Vagina (tissue), 2 donors: ENCODE data around the gene NUP62. TPM values are rescaled to one million over a fixed set of nuclear protein-coding genes. Genes with fewer than 3 reads are reported as not detected.

ENCODE experiments used
- DNase-seq, 2 donors: peaks; one replicate each; pipeline ENCODE4 v3.0.0-alpha.2; 2017; ENCODE audit errors: extremely low spot score in 2 of 2
- H3K27ac ChIP-seq: fragments of 200-600 bp; sonication (generic); one replicate; pipeline ENCODE4 v1.5.1; 2019
- H3K27me3 ChIP-seq: fragments of 200-600 bp; sonication (generic); one replicate; pipeline ENCODE4 v1.5.1; 2019
- H3K36me3 ChIP-seq, 2 donors: fragments of 200-600 bp; sonication (generic); one replicate each; pipeline ENCODE4 v1.5.1; 2017 to 2019
- H3K4me1 ChIP-seq: fragments of 200-600 bp; sonication (generic); one replicate; pipeline ENCODE4 v1.5.1; 2019
- H3K4me3 ChIP-seq, 2 donors: fragments of 200-600 bp; sonication (generic); 1 replicate in 1 of 2; 2 replicates in 1 of 2; pipeline ENCODE4 v1.5.1; 2016 to 2019
- H3K9me3 ChIP-seq: fragments of 200-600 bp; sonication (generic); one replicate; pipeline ENCODE4 v1.5.1; 2019
- CTCF ChIP-seq, 3 experiments: fragments of 450-650 bp in 2 of 3; fragments of 200-600 bp in 1 of 3; sonication (generic) in 1 of 3; IDR thresholded peaks; one replicate each; pipeline ENCODE4 v1.5.1; 2017 to 2019; ENCODE audit warnings: antibody characterized with exemption in 3 of 3, mild to moderate bottlenecking in 2 of 3, moderate library complexity in 2 of 3
- POLR2A ChIP-seq, 2 donors: fragments of 450-650 bp; IDR thresholded peaks; one replicate each; pipeline ENCODE4 v1.6.1; 2017; ENCODE audit warnings: antibody characterized with exemption in 2 of 2, mild to moderate bottlenecking in 2 of 2, moderate library complexity in 2 of 2
- POLR2AphosphoS5 ChIP-seq, 2 donors: sonication (generic); formaldehyde crosslinking; IDR thresholded peaks; one replicate each; pipeline ENCODE4 v1.9.0; 2017; ENCODE audit warnings: antibody characterized with exemption in 2 of 2, mild to moderate bottlenecking in 2 of 2, low read depth in 1 of 2; ENCODE audit not compliant: insufficient read depth in 1 of 2
- intact Hi-C: fragments of 100-400 bp; cut with DNase I; formaldehyde crosslinking; loops from one replicate; pipeline ENCODE4 v1.15.1; 2023
- total RNA-seq: library from RNA; depleted of rRNA; stranded (reverse); fragments of >200 nt; gene quantifications from one replicate; pipeline ENCODE4 v1.2.3, GENCODE V29; 2016

NUP62 gene
- total RNA-seq, 1 donor from 2014 or later, result 38.5 TPM

- no peak overlapping the region for H3K4me3 ChIP-seq
- no peak for DNase-seq
- TF ChIP-seq POLR2AphosphoS5 (IDR thresholded peaks at IDR 0.05; ENCODE audit: insufficient read depth in 1 of 2, low read depth in 1 of 2), result no peak
- no peak for TF ChIP-seq POLR2A (IDR thresholded peaks at IDR 0.05)
- no peak for TF ChIP-seq CTCF (IDR thresholded peaks at IDR 0.05)
- no peak overlapping the region for H3K27ac ChIP-seq
- intact Hi-C loops, result loop anchor here (5.0 kb wide), 1 partner anchor 112 kb away; the partner anchor contains the start of gene AP2A1
- no peaks in the 10 kb centered on the region for H3K27me3 ChIP-seq
- H3K36me3 ChIP-seq, result peaks cover 2 to 54% of the 10 kb centered on the region in 2 donors
- H3K4me1 ChIP-seq, result peaks cover 30% of the 10 kb centered on the region
- no peaks in the 10 kb centered on the region for H3K9me3 ChIP-seq
Measured at GRCh38 chr19:49879243-49879963, 49.9 kb downstream of the NUP62 start.

- intact Hi-C loops, result loop anchor here (5.0 kb wide), 1 partner anchor 111 kb away; the partner anchor contains the start of gene AP2A1
- Histone ChIP-seq H3K27me3 (no peaks in the 10 kb centered on the region), H3K4me3 (peak overlapping the region; percentile 80 to 98), H3K4me1 (peaks cover 32% of the 10 kb centered on the region), H3K9me3 (no peaks in the 10 kb centered on the region), H3K36me3 (peaks cover 0 to 49% of the 10 kb centered on the region in 2 donors), H3K27ac (peak overlapping the region; percentile 99)
- DNase-seq, result no peak
- TF ChIP-seq CTCF (IDR thresholded peaks at IDR 0.05) (no peak), POLR2AphosphoS5 (IDR thresholded peaks at IDR 0.05; ENCODE audit: insufficient read depth in 1 of 2, low read depth in 1 of 2) (no peak), POLR2A (IDR thresholded peaks at IDR 0.05) (no peak)
Measured at GRCh38 chr19:49878744-49879070, 50.6 kb downstream of the NUP62 start.

- peaks cover 0 to 43% of the 10 kb centered on the region in 2 donors for H3K36me3 ChIP-seq
- no peaks in the 10 kb centered on the region for H3K27me3 ChIP-seq
- H3K4me1 ChIP-seq, result peaks cover 32% of the 10 kb centered on the region
- peak in 1 of 2 donors; percentile 56 for TF ChIP-seq POLR2AphosphoS5 (IDR thresholded peaks at IDR 0.05; ENCODE audit: insufficient read depth in 1 of 2, low read depth in 1 of 2)
- no peak for TF ChIP-seq CTCF (IDR thresholded peaks at IDR 0.05)
- TF ChIP-seq POLR2A (IDR thresholded peaks at IDR 0.05), result peak in 1 of 2 donors; percentile 40
- peak; percentile 98 to 99 for DNase-seq
- H3K4me3 ChIP-seq, result peak overlapping the region; percentile 80 to 98
- peak overlapping the region; percentile 99 for H3K27ac ChIP-seq
- intact Hi-C loops, result loop anchor here (5.0 kb wide), 1 partner anchor 111 kb away; the partner anchor contains the start of gene AP2A1
- H3K9me3 ChIP-seq, result no peaks in the 10 kb centered on the region
Measured at GRCh38 chr19:49877879-49878743, 51.2 kb downstream of the NUP62 start.

- Histone ChIP-seq H3K27me3 (no peaks in the 10 kb centered on the region), H3K27ac (peak within 1 kb of the TSS; percentile 99), H3K4me1 (peaks cover 32% of the 10 kb centered on the region), H3K4me3 (peak within 1 kb of the TSS; percentile 80 to 98), H3K36me3 (peaks cover 0 to 34% of the 10 kb centered on the region in 2 donors), H3K9me3 (no peaks in the 10 kb centered on the region)
- intact Hi-C loops, result loop anchor here (5.0 kb wide), 1 partner anchor 110 kb away; the partner anchor contains the start of gene AP2A1
- peak; percentile 100 for DNase-seq
- TF ChIP-seq CTCF (IDR thresholded peaks at IDR 0.05) (no peak), POLR2AphosphoS5 (IDR thresholded peaks at IDR 0.05; ENCODE audit: insufficient read depth in 1 of 2, low read depth in 1 of 2) (peak; percentile 96 to 97), POLR2A (IDR thresholded peaks at IDR 0.05) (peak in 1 of 2 donors; percentile 79)
Measured at GRCh38 chr19:49877020-49877878, 52.1 kb downstream of the NUP62 start, which contains the start of the genes AKT1S1 and TBC1D17. TSS of gene AKT1S1 (minus strand) at chr19:49877355. CDS start at chr19:49873295, 4,060 bp downstream. TSS of gene TBC1D17 (plus strand) at chr19:49877702. CDS start at chr19:49877724, 22 bp downstream.
